ENCODE measurements around the gene XRCC4. TPM values are rescaled to one million over a fixed set of nuclear protein-coding genes. Genes with fewer than 3 reads are reported as not detected.

XRCC4 gene
- polyA plus RNA-seq, 1 of the 3 experiments (the other 2 are of a cell fraction): 1.8 TPM

DNA sequence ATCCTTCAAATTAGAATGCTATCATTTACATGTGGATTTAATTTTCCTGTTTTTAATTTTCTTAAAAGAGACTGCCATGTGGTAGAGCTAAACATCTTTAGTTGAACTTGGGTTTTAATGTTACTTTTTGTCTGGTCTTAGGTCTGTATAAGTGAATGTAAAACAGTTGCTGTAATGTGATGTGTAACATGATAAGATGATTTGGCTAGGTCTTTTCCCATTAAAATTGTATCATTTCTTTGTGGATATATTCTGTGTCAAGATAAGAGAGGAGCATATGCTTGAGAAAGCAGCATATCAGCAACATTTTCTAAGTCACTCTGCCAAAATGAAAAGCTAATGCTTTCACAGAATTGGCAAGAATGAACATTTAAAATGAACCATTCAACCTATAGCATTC is 18.6 kb upstream of the XRCC4 start:
- no peaks in the 10 kb centered on the region for H3K27me3 ChIP-seq (ENCODE audit: insufficient read depth)
- H3K9ac ChIP-seq: no peak overlapping the region
- peaks cover 0 to 11% of the 10 kb centered on the region in 2 experiments; a peak in 2 of 4 replicates for H3K4me1 ChIP-seq (ENCODE audit: control insufficient read depth in 1 of 2, insufficient read depth in 2 of 2, low read depth in 1 of 2, low read length in 1 of 2)
- peaks cover 19% of the 10 kb centered on the region for H3F3A ChIP-seq (replicated peaks; ENCODE audit: insufficient read depth)
- no peaks in the 10 kb centered on the region for H3K9me3 ChIP-seq
- peaks cover 55 to 80% of the 10 kb centered on the region in 2 experiments for H3K36me3 ChIP-seq (replicated peaks in 1 of 2; ENCODE audit: control insufficient read depth in 1 of 2, insufficient read depth in 2 of 2, low read length in 1 of 2)
- DNase-seq: no peak
- H3K27ac ChIP-seq (ENCODE audit: low read depth in 2 of 2, low read length in 1 of 2): peak overlapping the region; percentile 4 to 88; a peak in 3 of 4 replicates
- no peak overlapping the region for H3K4me2 ChIP-seq
- peaks cover 27% of the 10 kb centered on the region for H4K20me1 ChIP-seq (ENCODE audit: insufficient read depth)
- no peak overlapping the region for H3K4me3 ChIP-seq (ENCODE audit: low read depth in 2 of 2, low read length in 1 of 2)
- no peaks in the 10 kb centered on the region for H3K9me2 ChIP-seq
- H2AFZ ChIP-seq (ENCODE audit: low read depth): no peak overlapping the region
- ChIA-PET CTCF (no interaction called here), POLR2A (no interaction called here)
- peaks cover 74% of the 10 kb centered on the region for H3K79me2 ChIP-seq (ENCODE audit: insufficient read depth)
- peak; percentile 43; the same call in 1 of the 2 replicates for TF ChIP-seq TCF12 (IDR thresholded peaks at IDR 0.05)
- no peak for TF ChIP-seq GABPA (IDR thresholded peaks at IDR 0.05; ENCODE audit: low read depth)
- TF ChIP-seq, protein P1, sequence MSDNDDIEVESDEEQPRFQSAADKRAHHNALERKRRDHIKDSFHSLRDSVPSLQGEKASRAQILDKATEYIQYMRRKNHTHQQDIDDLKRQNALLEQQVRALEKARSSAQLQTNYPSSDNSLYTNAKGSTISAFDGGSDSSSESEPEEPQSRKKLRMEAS (IDR thresholded peaks at IDR 0.05; ENCODE audit: low read depth): no peak
- TF ChIP-seq SMC3 (IDR thresholded peaks at IDR 0.05; ENCODE audit: low read depth, low read length): no peak
- TF ChIP-seq RFX5 (IDR thresholded peaks at IDR 0.05; ENCODE audit: low read length): no peak
- TF ChIP-seq YY1 (IDR thresholded peaks at IDR 0.05; ENCODE audit: low read depth): no peak
- TF ChIP-seq, protein P2, sequence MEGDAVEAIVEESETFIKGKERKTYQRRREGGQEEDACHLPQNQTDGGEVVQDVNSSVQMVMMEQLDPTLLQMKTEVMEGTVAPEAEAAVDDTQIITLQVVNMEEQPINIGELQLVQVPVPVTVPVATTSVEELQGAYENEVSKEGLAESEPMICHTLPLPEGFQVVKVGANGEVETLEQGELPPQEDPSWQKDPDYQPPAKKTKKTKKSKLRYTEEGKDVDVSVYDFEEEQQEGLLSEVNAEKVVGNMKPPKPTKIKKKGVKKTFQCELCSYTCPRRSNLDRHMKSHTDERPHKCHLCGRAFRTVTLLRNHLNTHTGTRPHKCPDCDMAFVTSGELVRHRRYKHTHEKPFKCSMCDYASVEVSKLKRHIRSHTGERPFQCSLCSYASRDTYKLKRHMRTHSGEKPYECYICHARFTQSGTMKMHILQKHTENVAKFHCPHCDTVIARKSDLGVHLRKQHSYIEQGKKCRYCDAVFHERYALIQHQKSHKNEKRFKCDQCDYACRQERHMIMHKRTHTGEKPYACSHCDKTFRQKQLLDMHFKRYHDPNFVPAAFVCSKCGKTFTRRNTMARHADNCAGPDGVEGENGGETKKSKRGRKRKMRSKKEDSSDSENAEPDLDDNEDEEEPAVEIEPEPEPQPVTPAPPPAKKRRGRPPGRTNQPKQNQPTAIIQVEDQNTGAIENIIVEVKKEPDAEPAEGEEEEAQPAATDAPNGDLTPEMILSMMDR (IDR thresholded peaks at IDR 0.05): no peak
- peak; percentile 22 for TF ChIP-seq RAD21 (IDR thresholded peaks at IDR 0.05; ENCODE audit: low read length)
- no peak for TF ChIP-seq TAF1 (IDR thresholded peaks at IDR 0.05; ENCODE audit: borderline replicate concordance, low read depth, low read length)
- TF ChIP-seq, protein P3, sequence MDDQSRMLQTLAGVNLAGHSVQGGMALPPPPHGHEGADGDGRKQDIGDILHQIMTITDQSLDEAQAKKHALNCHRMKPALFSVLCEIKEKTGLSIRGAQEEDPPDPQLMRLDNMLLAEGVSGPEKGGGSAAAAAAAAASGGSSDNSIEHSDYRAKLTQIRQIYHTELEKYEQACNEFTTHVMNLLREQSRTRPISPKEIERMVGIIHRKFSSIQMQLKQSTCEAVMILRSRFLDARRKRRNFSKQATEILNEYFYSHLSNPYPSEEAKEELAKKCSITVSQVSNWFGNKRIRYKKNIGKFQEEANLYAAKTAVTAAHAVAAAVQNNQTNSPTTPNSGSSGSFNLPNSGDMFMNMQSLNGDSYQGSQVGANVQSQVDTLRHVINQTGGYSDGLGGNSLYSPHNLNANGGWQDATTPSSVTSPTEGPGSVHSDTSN (IDR thresholded peaks at IDR 0.05): no peak
- TF ChIP-seq ELF1 (IDR thresholded peaks at IDR 0.05): no peak
- peak; percentile 42 for TF ChIP-seq CHD2 (IDR thresholded peaks at IDR 0.05; ENCODE audit: low read length, partially characterized antibody)
- TF ChIP-seq, protein P4, sequence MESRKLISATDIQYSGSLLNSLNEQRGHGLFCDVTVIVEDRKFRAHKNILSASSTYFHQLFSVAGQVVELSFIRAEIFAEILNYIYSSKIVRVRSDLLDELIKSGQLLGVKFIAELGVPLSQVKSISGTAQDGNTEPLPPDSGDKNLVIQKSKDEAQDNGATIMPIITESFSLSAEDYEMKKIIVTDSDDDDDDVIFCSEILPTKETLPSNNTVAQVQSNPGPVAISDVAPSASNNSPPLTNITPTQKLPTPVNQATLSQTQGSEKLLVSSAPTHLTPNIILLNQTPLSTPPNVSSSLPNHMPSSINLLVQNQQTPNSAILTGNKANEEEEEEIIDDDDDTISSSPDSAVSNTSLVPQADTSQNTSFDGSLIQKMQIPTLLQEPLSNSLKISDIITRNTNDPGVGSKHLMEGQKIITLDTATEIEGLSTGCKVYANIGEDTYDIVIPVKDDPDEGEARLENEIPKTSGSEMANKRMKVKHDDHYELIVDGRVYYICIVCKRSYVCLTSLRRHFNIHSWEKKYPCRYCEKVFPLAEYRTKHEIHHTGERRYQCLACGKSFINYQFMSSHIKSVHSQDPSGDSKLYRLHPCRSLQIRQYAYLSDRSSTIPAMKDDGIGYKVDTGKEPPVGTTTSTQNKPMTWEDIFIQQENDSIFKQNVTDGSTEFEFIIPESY (IDR thresholded peaks at IDR 0.05; ENCODE audit: borderline replicate concordance, low read depth): no peak
- no peak for TF ChIP-seq NRF1 (IDR thresholded peaks at IDR 0.05; ENCODE audit: low read depth, low read length)
- TF ChIP-seq, protein P5, sequence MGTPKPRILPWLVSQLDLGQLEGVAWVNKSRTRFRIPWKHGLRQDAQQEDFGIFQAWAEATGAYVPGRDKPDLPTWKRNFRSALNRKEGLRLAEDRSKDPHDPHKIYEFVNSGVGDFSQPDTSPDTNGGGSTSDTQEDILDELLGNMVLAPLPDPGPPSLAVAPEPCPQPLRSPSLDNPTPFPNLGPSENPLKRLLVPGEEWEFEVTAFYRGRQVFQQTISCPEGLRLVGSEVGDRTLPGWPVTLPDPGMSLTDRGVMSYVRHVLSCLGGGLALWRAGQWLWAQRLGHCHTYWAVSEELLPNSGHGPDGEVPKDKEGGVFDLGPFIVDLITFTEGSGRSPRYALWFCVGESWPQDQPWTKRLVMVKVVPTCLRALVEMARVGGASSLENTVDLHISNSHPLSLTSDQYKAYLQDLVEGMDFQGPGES (IDR thresholded peaks at IDR 0.05; ENCODE audit: low read depth, low read length): no peak
- no peak for TF ChIP-seq EZH2phosphoT487 (IDR thresholded peaks at IDR 0.05; ENCODE audit: borderline replicate concordance, low read depth)
- TF ChIP-seq TEAD4 (IDR thresholded peaks at IDR 0.05; ENCODE audit: borderline replicate concordance, insufficient read depth): peak; percentile 18; the same call in 1 of the 2 replicates
- no peak for TF ChIP-seq POLR2AphosphoS5 (IDR thresholded peaks at IDR 0.05; ENCODE audit: low read depth, low read length)
- TF ChIP-seq, protein P6, sequence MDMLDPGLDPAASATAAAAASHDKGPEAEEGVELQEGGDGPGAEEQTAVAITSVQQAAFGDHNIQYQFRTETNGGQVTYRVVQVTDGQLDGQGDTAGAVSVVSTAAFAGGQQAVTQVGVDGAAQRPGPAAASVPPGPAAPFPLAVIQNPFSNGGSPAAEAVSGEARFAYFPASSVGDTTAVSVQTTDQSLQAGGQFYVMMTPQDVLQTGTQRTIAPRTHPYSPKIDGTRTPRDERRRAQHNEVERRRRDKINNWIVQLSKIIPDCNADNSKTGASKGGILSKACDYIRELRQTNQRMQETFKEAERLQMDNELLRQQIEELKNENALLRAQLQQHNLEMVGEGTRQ (IDR thresholded peaks at IDR 0.05; ENCODE audit: borderline replicate concordance, low read depth, low read length): no peak
- TF ChIP-seq EP300 (IDR thresholded peaks at IDR 0.05; ENCODE audit: borderline replicate concordance in 1 of 2, low read depth in 1 of 2, low read length in 1 of 2): peak in 1 of 2 experiments; percentile 75; a peak in 2 of 4 replicates
- no peak for TF ChIP-seq FOSL2 (IDR thresholded peaks at IDR 0.05; ENCODE audit: borderline replicate concordance, low read depth)
- TF ChIP-seq JUND (IDR thresholded peaks at IDR 0.05): no peak
- TF ChIP-seq, protein P7, sequence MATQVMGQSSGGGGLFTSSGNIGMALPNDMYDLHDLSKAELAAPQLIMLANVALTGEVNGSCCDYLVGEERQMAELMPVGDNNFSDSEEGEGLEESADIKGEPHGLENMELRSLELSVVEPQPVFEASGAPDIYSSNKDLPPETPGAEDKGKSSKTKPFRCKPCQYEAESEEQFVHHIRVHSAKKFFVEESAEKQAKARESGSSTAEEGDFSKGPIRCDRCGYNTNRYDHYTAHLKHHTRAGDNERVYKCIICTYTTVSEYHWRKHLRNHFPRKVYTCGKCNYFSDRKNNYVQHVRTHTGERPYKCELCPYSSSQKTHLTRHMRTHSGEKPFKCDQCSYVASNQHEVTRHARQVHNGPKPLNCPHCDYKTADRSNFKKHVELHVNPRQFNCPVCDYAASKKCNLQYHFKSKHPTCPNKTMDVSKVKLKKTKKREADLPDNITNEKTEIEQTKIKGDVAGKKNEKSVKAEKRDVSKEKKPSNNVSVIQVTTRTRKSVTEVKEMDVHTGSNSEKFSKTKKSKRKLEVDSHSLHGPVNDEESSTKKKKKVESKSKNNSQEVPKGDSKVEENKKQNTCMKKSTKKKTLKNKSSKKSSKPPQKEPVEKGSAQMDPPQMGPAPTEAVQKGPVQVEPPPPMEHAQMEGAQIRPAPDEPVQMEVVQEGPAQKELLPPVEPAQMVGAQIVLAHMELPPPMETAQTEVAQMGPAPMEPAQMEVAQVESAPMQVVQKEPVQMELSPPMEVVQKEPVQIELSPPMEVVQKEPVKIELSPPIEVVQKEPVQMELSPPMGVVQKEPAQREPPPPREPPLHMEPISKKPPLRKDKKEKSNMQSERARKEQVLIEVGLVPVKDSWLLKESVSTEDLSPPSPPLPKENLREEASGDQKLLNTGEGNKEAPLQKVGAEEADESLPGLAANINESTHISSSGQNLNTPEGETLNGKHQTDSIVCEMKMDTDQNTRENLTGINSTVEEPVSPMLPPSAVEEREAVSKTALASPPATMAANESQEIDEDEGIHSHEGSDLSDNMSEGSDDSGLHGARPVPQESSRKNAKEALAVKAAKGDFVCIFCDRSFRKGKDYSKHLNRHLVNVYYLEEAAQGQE (IDR thresholded peaks at IDR 0.05; ENCODE audit: low read depth, low read length): no peak
- peak; percentile 20; the same call in 1 of the 2 replicates for TF ChIP-seq MXI1 (IDR thresholded peaks at IDR 0.05; ENCODE audit: low read depth, low read length)
